C4-2B (cell line): ENCODE measurements around the gene EIF2B5.

ENCODE experiments used
- ZFX ChIP-seq: fragments of 450-650 bp; IDR thresholded peaks from 2 replicates; pipeline ENCODE4 v1.6.1; 2017
- TF ChIP-seq, protein P1 (sequence below): fragments of 450-650 bp; conservative IDR thresholded peaks from 2 replicates; pipeline ENCODE4 v1.5.1; 2017; ENCODE audit warnings: mild to moderate bottlenecking

DNA sequence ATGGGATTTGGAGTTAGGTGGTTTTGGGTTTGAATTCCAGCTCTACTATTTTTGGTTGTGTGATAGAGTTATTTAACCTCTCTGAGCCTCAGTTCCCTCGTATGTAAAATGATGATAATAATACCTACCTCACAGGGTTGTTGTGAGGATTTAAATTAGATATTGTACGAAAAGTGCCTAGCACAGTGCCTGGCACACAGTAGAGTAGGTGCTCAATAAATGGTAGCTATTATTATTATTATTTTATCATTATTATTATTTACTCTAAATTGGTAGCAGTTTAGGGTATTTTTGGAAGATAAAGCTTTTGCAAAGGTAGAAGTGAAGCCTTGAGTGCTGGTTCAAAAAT, 38.2 kb downstream of the EIF2B5 start:
- TF ChIP-seq, protein P1, sequence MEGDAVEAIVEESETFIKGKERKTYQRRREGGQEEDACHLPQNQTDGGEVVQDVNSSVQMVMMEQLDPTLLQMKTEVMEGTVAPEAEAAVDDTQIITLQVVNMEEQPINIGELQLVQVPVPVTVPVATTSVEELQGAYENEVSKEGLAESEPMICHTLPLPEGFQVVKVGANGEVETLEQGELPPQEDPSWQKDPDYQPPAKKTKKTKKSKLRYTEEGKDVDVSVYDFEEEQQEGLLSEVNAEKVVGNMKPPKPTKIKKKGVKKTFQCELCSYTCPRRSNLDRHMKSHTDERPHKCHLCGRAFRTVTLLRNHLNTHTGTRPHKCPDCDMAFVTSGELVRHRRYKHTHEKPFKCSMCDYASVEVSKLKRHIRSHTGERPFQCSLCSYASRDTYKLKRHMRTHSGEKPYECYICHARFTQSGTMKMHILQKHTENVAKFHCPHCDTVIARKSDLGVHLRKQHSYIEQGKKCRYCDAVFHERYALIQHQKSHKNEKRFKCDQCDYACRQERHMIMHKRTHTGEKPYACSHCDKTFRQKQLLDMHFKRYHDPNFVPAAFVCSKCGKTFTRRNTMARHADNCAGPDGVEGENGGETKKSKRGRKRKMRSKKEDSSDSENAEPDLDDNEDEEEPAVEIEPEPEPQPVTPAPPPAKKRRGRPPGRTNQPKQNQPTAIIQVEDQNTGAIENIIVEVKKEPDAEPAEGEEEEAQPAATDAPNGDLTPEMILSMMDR, result no peak
- no peak for TF ChIP-seq ZFX
